Testis (tissue), 2 donors: ENCODE measurements around the gene ZNF574.
A peak's percentile ranks its signal among the peaks of the same experiment; 100 is the strongest.

Experiments used
- POLR2A ChIP-seq: fragments of 450-650 bp; IDR thresholded peaks from one replicate; pipeline ENCODE4 v1.6.1; 2017; ENCODE audit warnings: antibody characterized with exemption, mild to moderate bottlenecking, moderate library complexity
- TF ChIP-seq, protein P1 (sequence below), 3 experiments: fragments of 450-650 bp in 2 of 3; fragments of 200-600 bp in 1 of 3; sonication (generic) in 1 of 3; IDR thresholded peaks; one replicate each; pipeline ENCODE4 v1.5.1; 2016 to 2019; ENCODE audit warnings: antibody characterized with exemption in 3 of 3, mild to moderate bottlenecking in 2 of 3, moderate library complexity in 1 of 3

DNA sequence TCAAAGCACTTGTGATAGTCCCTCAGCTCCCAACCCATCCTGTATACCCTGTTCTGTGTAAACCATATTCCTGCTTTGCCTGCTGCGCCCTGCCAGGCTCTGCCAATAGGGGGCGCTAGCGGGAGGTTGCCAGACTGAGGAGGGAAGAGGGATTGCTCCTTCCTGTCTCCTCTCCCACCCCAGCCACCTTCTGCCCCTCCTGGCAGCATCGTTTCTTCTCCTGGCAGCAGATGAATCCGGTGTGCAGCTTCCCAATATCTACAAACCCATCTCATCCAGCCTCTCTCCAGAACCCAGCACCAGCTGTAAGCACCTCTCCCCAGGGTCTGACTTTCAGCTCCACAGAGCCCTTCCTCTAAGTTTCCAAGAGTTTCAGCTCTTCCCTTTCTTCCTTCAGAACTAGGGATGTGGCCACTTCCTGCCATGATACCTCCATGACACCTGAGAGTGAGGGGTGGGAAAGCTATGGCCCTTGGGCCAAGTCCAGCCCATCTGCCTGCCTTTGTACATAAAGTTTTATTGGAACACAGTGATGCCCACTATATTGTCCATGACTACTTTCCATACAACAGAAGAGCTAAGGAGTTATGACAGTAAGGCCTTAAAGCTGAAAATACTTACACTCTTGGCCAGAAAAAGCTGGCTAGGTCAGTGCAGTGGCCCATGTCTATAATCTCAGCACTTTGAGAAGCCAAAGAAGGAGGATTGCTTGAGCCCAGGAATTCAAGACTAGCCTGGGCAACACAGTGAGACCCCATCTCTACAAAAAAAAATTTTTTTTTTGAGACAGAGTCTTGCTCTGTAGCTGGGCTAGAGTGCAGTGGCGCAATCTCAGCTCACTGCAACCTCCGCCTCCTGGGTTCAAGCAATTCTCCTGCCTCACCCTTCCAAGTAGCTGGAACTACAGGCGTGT is 47.4 kb upstream of the ZNF574 start:
- no peak for TF ChIP-seq POLR2A
- TF ChIP-seq, protein P1, sequence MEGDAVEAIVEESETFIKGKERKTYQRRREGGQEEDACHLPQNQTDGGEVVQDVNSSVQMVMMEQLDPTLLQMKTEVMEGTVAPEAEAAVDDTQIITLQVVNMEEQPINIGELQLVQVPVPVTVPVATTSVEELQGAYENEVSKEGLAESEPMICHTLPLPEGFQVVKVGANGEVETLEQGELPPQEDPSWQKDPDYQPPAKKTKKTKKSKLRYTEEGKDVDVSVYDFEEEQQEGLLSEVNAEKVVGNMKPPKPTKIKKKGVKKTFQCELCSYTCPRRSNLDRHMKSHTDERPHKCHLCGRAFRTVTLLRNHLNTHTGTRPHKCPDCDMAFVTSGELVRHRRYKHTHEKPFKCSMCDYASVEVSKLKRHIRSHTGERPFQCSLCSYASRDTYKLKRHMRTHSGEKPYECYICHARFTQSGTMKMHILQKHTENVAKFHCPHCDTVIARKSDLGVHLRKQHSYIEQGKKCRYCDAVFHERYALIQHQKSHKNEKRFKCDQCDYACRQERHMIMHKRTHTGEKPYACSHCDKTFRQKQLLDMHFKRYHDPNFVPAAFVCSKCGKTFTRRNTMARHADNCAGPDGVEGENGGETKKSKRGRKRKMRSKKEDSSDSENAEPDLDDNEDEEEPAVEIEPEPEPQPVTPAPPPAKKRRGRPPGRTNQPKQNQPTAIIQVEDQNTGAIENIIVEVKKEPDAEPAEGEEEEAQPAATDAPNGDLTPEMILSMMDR (IDR thresholded peaks at IDR 0.05): peak in 1 of 3 experiments; percentile 47
